Nephron (organoid): ENCODE measurements around the gene DGKQ.

Experiments used
- H3K27ac Mint-ChIP-seq, 3 experiments: 2 replicates each; pipeline ENCODE4 v1.8.0; 2020; ENCODE audit warnings: mixed read lengths in 3 of 3, mild to moderate bottlenecking in 2 of 3, moderate library complexity in 1 of 3
- H3K27me3 Mint-ChIP-seq: 2 replicates; pipeline ENCODE4 v1.8.0; 2021; ENCODE audit warnings: low read depth, mild to moderate bottlenecking, moderate library complexity, mixed read lengths
- H3K36me3 Mint-ChIP-seq: 2 replicates; pipeline ENCODE4 v1.8.0; 2020; ENCODE audit warnings: low read depth, mixed read lengths
- H3K4me1 Mint-ChIP-seq: 2 replicates; pipeline ENCODE4 v1.8.0; 2020; ENCODE audit warnings: mixed read lengths
- H3K4me3 Mint-ChIP-seq, 3 experiments: 2 replicates each; pipeline ENCODE4 v1.8.0; 2020; ENCODE audit warnings: mild to moderate bottlenecking in 3 of 3, mixed read lengths in 3 of 3, moderate library complexity in 2 of 3
- H3K9me3 Mint-ChIP-seq: 2 replicates; pipeline ENCODE4 v1.8.0; 2020; ENCODE audit warnings: mixed read lengths
- TF ChIP-seq, protein P1 (sequence below), 3 experiments: fragments of 200-600 bp; sonication (generic); IDR thresholded peaks; one replicate each; pipeline ENCODE4 v1.5.0; 2021; ENCODE audit warnings: antibody characterized with exemption in 3 of 3; ENCODE audit not compliant: unreplicated experiment in 3 of 3

DGKQ gene

GRCh38 chr4:917992-918391 lies 55.4 kb downstream of the DGKQ start:
- peaks cover 7% of the 10 kb centered on the region for H3K9me3 Mint-ChIP-seq
- no peak overlapping the region for H3K27ac Mint-ChIP-seq
- H3K36me3 Mint-ChIP-seq, result peaks cover 36% of the 10 kb centered on the region
- H3K27me3 Mint-ChIP-seq, result no peaks in the 10 kb centered on the region
- TF ChIP-seq, protein P1, sequence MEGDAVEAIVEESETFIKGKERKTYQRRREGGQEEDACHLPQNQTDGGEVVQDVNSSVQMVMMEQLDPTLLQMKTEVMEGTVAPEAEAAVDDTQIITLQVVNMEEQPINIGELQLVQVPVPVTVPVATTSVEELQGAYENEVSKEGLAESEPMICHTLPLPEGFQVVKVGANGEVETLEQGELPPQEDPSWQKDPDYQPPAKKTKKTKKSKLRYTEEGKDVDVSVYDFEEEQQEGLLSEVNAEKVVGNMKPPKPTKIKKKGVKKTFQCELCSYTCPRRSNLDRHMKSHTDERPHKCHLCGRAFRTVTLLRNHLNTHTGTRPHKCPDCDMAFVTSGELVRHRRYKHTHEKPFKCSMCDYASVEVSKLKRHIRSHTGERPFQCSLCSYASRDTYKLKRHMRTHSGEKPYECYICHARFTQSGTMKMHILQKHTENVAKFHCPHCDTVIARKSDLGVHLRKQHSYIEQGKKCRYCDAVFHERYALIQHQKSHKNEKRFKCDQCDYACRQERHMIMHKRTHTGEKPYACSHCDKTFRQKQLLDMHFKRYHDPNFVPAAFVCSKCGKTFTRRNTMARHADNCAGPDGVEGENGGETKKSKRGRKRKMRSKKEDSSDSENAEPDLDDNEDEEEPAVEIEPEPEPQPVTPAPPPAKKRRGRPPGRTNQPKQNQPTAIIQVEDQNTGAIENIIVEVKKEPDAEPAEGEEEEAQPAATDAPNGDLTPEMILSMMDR (IDR thresholded peaks at IDR 0.05; ENCODE audit: unreplicated experiment in 3 of 3), result no peak
- peaks cover 18% of the 10 kb centered on the region for H3K4me1 Mint-ChIP-seq
- H3K4me3 Mint-ChIP-seq, result no peak overlapping the region

DNA sequence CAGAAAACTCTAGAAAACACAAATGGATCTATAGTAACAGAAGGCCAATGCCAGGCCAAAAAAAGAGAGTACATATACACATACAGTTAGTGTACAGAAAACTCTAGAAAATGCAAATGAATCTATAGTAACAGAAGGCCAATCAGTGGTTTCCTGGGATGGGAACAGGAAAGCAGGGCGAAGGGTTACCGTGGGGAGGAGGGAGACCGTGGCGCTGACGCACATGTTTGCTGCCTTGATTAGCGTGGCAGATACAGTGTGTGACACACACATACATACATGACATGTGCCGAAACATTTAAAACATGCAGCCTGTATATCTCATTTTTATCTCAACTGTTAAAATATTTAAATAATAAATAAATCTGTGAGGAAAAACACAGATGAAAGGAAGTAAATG lies 55.9 kb downstream of the DGKQ start:
- H3K4me1 Mint-ChIP-seq, result peaks cover 18% of the 10 kb centered on the region
- no peak overlapping the region for H3K27ac Mint-ChIP-seq
- no peaks in the 10 kb centered on the region for H3K27me3 Mint-ChIP-seq
- TF ChIP-seq, protein P1 (IDR thresholded peaks at IDR 0.05; ENCODE audit: unreplicated experiment in 3 of 3), result no peak
- H3K4me3 Mint-ChIP-seq, result no peak overlapping the region
- peaks cover 35% of the 10 kb centered on the region for H3K36me3 Mint-ChIP-seq
- H3K9me3 Mint-ChIP-seq, result peaks cover 7% of the 10 kb centered on the region

- Mint-ChIP-seq H3K4me1 (peaks cover 18% of the 10 kb centered on the region), H3K36me3 (peaks cover 34% of the 10 kb centered on the region)
- TF ChIP-seq, protein P1 (IDR thresholded peaks at IDR 0.05; ENCODE audit: unreplicated experiment in 3 of 3), result no peak
These were observed 57.8 kb downstream of the DGKQ start for GRCh38 chr4:915595-915994.

DNA sequence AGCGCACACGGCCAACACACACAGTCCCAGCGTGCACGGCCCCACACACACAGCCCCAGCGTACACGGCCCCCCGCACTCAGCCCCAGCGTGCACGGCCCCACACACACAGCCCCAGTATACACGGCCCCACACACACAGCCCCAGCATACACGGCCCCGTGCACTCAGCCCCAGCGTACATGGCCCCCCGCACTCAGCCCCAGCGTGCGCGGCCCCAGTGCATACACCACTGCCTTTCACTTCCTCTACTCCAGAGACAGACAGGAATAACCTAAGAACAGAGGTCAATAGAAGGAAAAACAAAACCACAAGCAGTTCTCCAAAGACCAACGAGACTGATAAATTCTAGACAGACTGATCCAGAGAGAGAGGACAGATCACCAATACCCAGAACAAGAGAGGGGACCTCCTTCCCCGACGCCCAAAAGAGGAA lies 58.3 kb downstream of the DGKQ start:
- Mint-ChIP-seq H3K4me3 (peak overlapping the region; percentile 54 to 80 (median 65)), H3K27ac (peak overlapping the region; percentile 73 to 93 (median 91)), H3K9me3 (peaks cover 7% of the 10 kb centered on the region), H3K4me1 (peaks cover 18% of the 10 kb centered on the region), H3K36me3 (peaks cover 31% of the 10 kb centered on the region), H3K27me3 (no peaks in the 10 kb centered on the region)
- TF ChIP-seq, protein P1 (IDR thresholded peaks at IDR 0.05; ENCODE audit: unreplicated experiment in 3 of 3), result no peak

More at GRCh38 chr4:915595-915994, 57.8 kb downstream of the DGKQ start:
- Mint-ChIP-seq H3K27me3 (no peaks in the 10 kb centered on the region), H3K4me3 (peak overlapping the region in 2 of 3 experiments; percentile 65 to 80), H3K27ac (peak overlapping the region; percentile 73 to 93 (median 91)), H3K9me3 (peaks cover 7% of the 10 kb centered on the region)

DNA sequence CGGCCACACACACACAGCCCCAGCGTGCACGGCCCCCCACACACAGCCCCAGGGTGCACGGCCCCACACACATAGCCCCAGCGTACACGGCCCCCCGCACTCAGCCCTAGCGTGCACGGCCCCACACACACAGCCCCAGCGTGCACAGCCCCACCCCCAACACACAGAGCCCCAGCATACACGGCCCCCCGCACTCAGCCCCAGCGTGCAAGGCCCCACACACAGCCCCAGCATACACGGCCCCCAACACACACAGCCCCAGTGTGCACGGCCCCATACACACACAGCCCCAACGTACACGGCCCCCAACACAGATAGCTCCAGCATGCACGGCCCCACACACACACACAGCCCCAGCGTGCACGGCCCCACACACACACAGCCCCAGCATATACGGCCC lies 58.8 kb downstream of the DGKQ start:
- Mint-ChIP-seq H3K36me3 (peaks cover 29% of the 10 kb centered on the region), H3K27me3 (no peaks in the 10 kb centered on the region), H3K4me1 (peaks cover 18% of the 10 kb centered on the region), H3K27ac (peak overlapping the region; percentile 73 to 93 (median 91)), H3K9me3 (peaks cover 5% of the 10 kb centered on the region), H3K4me3 (peak overlapping the region in 2 of 3 experiments; percentile 65 to 80)
- TF ChIP-seq, protein P1 (IDR thresholded peaks at IDR 0.05; ENCODE audit: unreplicated experiment in 3 of 3), result no peak

DNA sequence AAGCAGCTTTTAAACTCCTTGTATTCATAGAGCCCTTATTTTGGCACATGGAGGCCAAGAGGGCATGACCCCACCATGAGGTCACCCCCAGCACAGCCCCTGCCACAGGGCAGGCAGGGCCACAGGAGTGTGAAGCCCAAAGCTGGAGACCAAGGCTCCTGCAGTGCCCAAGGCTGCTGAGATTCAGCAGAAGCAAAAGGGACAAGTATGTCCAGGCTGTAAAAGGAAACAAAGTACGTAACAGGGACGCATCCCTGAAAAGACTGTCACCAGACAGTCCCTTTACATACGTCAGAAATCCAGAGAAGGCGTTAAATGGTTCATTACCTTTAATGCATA lies 60.1 kb downstream of the DGKQ start:
- TF ChIP-seq, protein P1 (IDR thresholded peaks at IDR 0.05; ENCODE audit: unreplicated experiment in 3 of 3), result no peak
- Mint-ChIP-seq H3K27ac (peak overlapping the region in 2 of 3 experiments; percentile 33 to 91), H3K9me3 (peaks cover 2% of the 10 kb centered on the region), H3K4me1 (peaks cover 18% of the 10 kb centered on the region), H3K36me3 (peaks cover 31% of the 10 kb centered on the region), H3K4me3 (peak overlapping the region in 1 of 3 experiments; percentile 75), H3K27me3 (no peaks in the 10 kb centered on the region)
